Measurements from ENCODE around the gene ELF1.

ELF1 gene

DNA sequence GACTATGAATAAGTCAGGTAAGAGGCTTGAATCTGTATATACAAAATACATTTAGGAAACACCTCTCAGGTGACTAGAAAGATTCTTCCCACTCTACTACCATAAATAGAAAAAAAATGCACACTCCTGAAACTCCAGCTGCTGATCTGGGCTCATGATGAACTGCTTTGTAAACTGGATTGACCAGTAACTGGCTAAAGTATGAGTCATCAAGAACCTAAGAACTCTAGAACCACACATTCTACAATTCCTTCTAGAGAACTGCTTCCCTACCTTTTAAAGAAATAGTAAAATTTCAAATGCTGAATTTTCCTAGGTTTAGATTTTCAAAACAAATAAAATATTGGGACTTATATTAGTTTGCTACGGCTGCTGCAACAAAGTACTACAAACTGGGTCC, 55.2 kb downstream of the ELF1 start:
- H2AK5ac ChIP-seq (ENCODE audit: low read depth, low read length) = no peak overlapping the region
- H2BK12ac ChIP-seq (ENCODE audit: low read length) = no peak overlapping the region
- H3K36me3 ChIP-seq (replicated peaks in 1 of 2; ENCODE audit: control insufficient read depth in 2 of 2, insufficient read depth in 2 of 2, low read length in 2 of 2) = no peaks in the 10 kb centered on the region
- no peak overlapping the region for H3K27ac ChIP-seq (replicated peaks; ENCODE audit: low read length)
- no peak overlapping the region for H2AFZ ChIP-seq (ENCODE audit: low read length)
- no peak overlapping the region for H2BK120ac ChIP-seq (ENCODE audit: low read depth, low read length)
- no peak overlapping the region for H3K14ac ChIP-seq (ENCODE audit: low read length)
- no peaks in the 10 kb centered on the region for H3K79me1 ChIP-seq (ENCODE audit: low read depth, low read length)
- no peak overlapping the region for H3K4ac ChIP-seq (ENCODE audit: low read length)
- no peak overlapping the region for H2BK5ac ChIP-seq (ENCODE audit: low read length)
- H3K27me3 ChIP-seq (ENCODE audit: control insufficient read depth in 3 of 3, insufficient read depth in 3 of 3, low read depth in 1 of 3, low read length in 3 of 3) = no peaks in the 10 kb centered on the region
- H3K4me2 ChIP-seq (ENCODE audit: insufficient read depth, low read length, poor library complexity, severe bottlenecking) = no peak overlapping the region
- no peak overlapping the region for H4K91ac ChIP-seq (ENCODE audit: low read depth, low read length, poor library complexity)
- H3K4me1 ChIP-seq (ENCODE audit: control insufficient read depth in 2 of 2, insufficient read depth in 1 of 2, low read depth in 1 of 2, low read length in 2 of 2) = no peaks in the 10 kb centered on the region
- no peak overlapping the region for H3K18ac ChIP-seq (ENCODE audit: low read length)
- H3K9ac ChIP-seq (ENCODE audit: low read depth, low read length, poor library complexity) = no peak overlapping the region
- WGBS, 2 donors (ENCODE audit: extremely low coverage in 2 of 2, insufficient read length in 2 of 2, insufficient replicate concordance in 1 of 2) = no CpG with 5 or more reads among the region's 1 CpG
- no peak overlapping the region for H4K8ac ChIP-seq (ENCODE audit: low read depth, low read length)
- H2BK15ac ChIP-seq (ENCODE audit: low read length) = no peak overlapping the region
- DNase-seq (ENCODE audit: low spot score) = no peak
- no peak overlapping the region for H3K4me3 ChIP-seq (ENCODE audit: low read length in 2 of 2)
- H3K23ac ChIP-seq (ENCODE audit: low read depth, low read length, poor library complexity) = no peak overlapping the region
- no peaks in the 10 kb centered on the region for H3K9me3 ChIP-seq (replicated peaks in 1 of 2; ENCODE audit: control insufficient read depth in 2 of 2, insufficient read depth in 1 of 2, low read depth in 1 of 2, low read length in 2 of 2)

GRCh38 chr13:40961826-40962225, 57.3 kb downstream of the ELF1 start:
- no peak for DNase-seq (ENCODE audit: low spot score)
- no peak overlapping the region for H2AFZ ChIP-seq (ENCODE audit: low read length)
- no peaks in the 10 kb centered on the region for H3K36me3 ChIP-seq (replicated peaks in 1 of 2; ENCODE audit: control insufficient read depth in 2 of 2, insufficient read depth in 2 of 2, low read length in 2 of 2)
- H3K4ac ChIP-seq (ENCODE audit: low read length) = no peak overlapping the region
- H3K4me3 ChIP-seq (ENCODE audit: low read length in 2 of 2) = no peak overlapping the region
- no peak overlapping the region for H2BK120ac ChIP-seq (ENCODE audit: low read depth, low read length)
- no peak overlapping the region for H2BK12ac ChIP-seq (ENCODE audit: low read length)
- no peak overlapping the region for H3K23ac ChIP-seq (ENCODE audit: low read depth, low read length, poor library complexity)
- no peaks in the 10 kb centered on the region for H3K27me3 ChIP-seq (ENCODE audit: control insufficient read depth in 3 of 3, insufficient read depth in 3 of 3, low read depth in 1 of 3, low read length in 3 of 3)
- no peaks in the 10 kb centered on the region for H3K79me1 ChIP-seq (ENCODE audit: low read depth, low read length)
- no peaks in the 10 kb centered on the region for H3K4me1 ChIP-seq (ENCODE audit: control insufficient read depth in 2 of 2, insufficient read depth in 1 of 2, low read depth in 1 of 2, low read length in 2 of 2)
- no peak overlapping the region for H2BK15ac ChIP-seq (ENCODE audit: low read length)
- no CpG with 5 or more reads among the region's 1 CpG for WGBS, 2 donors (ENCODE audit: extremely low coverage in 2 of 2, insufficient read length in 2 of 2, insufficient replicate concordance in 1 of 2)
- no peak overlapping the region for H3K27ac ChIP-seq (replicated peaks; ENCODE audit: low read length)
- no peak overlapping the region for H3K14ac ChIP-seq (ENCODE audit: low read length)
- H2BK5ac ChIP-seq (ENCODE audit: low read length) = no peak overlapping the region
- H3K9me3 ChIP-seq (replicated peaks in 1 of 2; ENCODE audit: control insufficient read depth in 2 of 2, insufficient read depth in 1 of 2, low read depth in 1 of 2, low read length in 2 of 2) = peaks cover 0 to 2% of the 10 kb centered on the region in 2 donors
- H3K18ac ChIP-seq (ENCODE audit: low read length) = no peak overlapping the region
- H3K4me2 ChIP-seq (ENCODE audit: insufficient read depth, low read length, poor library complexity, severe bottlenecking) = no peak overlapping the region
- H4K91ac ChIP-seq (ENCODE audit: low read depth, low read length, poor library complexity) = no peak overlapping the region
- H4K8ac ChIP-seq (ENCODE audit: low read depth, low read length) = no peak overlapping the region
- H2AK5ac ChIP-seq (ENCODE audit: low read depth, low read length) = no peak overlapping the region
- no peak overlapping the region for H3K9ac ChIP-seq (ENCODE audit: low read depth, low read length, poor library complexity)

DNA sequence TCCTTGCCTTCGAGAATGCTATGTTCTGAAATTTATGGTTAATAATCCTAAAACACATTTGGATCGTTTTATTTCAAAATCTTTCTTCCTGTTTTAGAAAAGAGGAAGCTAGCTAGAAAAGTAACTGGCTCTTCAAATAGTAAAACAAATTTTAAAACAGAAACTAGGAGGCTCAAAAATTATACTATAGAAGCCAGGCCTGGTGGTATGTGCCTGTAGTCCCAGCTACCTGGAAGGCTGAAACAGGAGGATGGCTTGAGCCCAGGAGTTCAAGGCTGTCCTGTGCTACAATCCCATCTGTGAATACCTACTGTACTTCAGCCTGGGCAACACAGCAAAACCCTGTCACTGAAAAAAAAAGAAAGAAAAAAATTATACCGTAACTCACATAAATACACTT, 57.9 kb downstream of the ELF1 start:
- H3K79me1 ChIP-seq (ENCODE audit: low read depth, low read length) = no peaks in the 10 kb centered on the region
- no peak overlapping the region for H3K14ac ChIP-seq (ENCODE audit: low read length)

GRCh38 chr13:40960716-40961115, 58.4 kb downstream of the ELF1 start:
- Histone ChIP-seq H3K27ac (replicated peaks; ENCODE audit: low read length) (no peak overlapping the region), H3K4me3 (ENCODE audit: low read length in 2 of 2) (no peak overlapping the region), H2AK5ac (ENCODE audit: low read depth, low read length) (no peak overlapping the region), H2BK12ac (ENCODE audit: low read length) (no peak overlapping the region), H3K4me1 (ENCODE audit: control insufficient read depth in 2 of 2, insufficient read depth in 1 of 2, low read depth in 1 of 2, low read length in 2 of 2) (no peaks in the 10 kb centered on the region), H2BK15ac (ENCODE audit: low read length) (no peak overlapping the region), H4K8ac (ENCODE audit: low read depth, low read length) (no peak overlapping the region), H4K91ac (ENCODE audit: low read depth, low read length, poor library complexity) (no peak overlapping the region), H3K23ac (ENCODE audit: low read depth, low read length, poor library complexity) (no peak overlapping the region), H3K9ac (ENCODE audit: low read depth, low read length, poor library complexity) (no peak overlapping the region), H3K18ac (ENCODE audit: low read length) (no peak overlapping the region), H2BK5ac (ENCODE audit: low read length) (no peak overlapping the region), H2BK120ac (ENCODE audit: low read depth, low read length) (no peak overlapping the region), H2AFZ (ENCODE audit: low read length) (no peak overlapping the region), H3K4me2 (ENCODE audit: insufficient read depth, low read length, poor library complexity, severe bottlenecking) (no peak overlapping the region), H3K36me3 (replicated peaks in 1 of 2; ENCODE audit: control insufficient read depth in 2 of 2, insufficient read depth in 2 of 2, low read length in 2 of 2) (no peaks in the 10 kb centered on the region), H3K4ac (ENCODE audit: low read length) (no peak overlapping the region), H3K14ac (ENCODE audit: low read length) (no peak overlapping the region), H3K27me3 (ENCODE audit: control insufficient read depth in 3 of 3, insufficient read depth in 3 of 3, low read depth in 1 of 3, low read length in 3 of 3) (no peaks in the 10 kb centered on the region), H3K79me1 (ENCODE audit: low read depth, low read length) (no peaks in the 10 kb centered on the region), H3K9me3 (replicated peaks in 1 of 2; ENCODE audit: control insufficient read depth in 2 of 2, insufficient read depth in 1 of 2, low read depth in 1 of 2, low read length in 2 of 2) (peaks cover 0 to 2% of the 10 kb centered on the region in 2 donors)
- DNase-seq (ENCODE audit: low spot score) = no peak
- WGBS, 2 donors (ENCODE audit: extremely low coverage in 2 of 2, insufficient read length in 2 of 2, insufficient replicate concordance in 1 of 2) = no CpG with 5 or more reads among the region's 3 CpGs

More for the DNA sequence above, 57.9 kb downstream of the ELF1 start:
- Histone ChIP-seq H3K27me3 (ENCODE audit: control insufficient read depth in 3 of 3, insufficient read depth in 3 of 3, low read depth in 1 of 3, low read length in 3 of 3) (no peaks in the 10 kb centered on the region), H3K9me3 (replicated peaks in 1 of 2; ENCODE audit: control insufficient read depth in 2 of 2, insufficient read depth in 1 of 2, low read depth in 1 of 2, low read length in 2 of 2) (peaks cover 0 to 2% of the 10 kb centered on the region in 2 donors), H3K9ac (ENCODE audit: low read depth, low read length, poor library complexity) (no peak overlapping the region), H2AK5ac (ENCODE audit: low read depth, low read length) (no peak overlapping the region), H3K23ac (ENCODE audit: low read depth, low read length, poor library complexity) (no peak overlapping the region), H3K27ac (replicated peaks; ENCODE audit: low read length) (no peak overlapping the region), H3K36me3 (replicated peaks in 1 of 2; ENCODE audit: control insufficient read depth in 2 of 2, insufficient read depth in 2 of 2, low read length in 2 of 2) (no peaks in the 10 kb centered on the region), H2BK12ac (ENCODE audit: low read length) (no peak overlapping the region), H3K4ac (ENCODE audit: low read length) (no peak overlapping the region), H2BK120ac (ENCODE audit: low read depth, low read length) (no peak overlapping the region), H2BK15ac (ENCODE audit: low read length) (no peak overlapping the region), H3K4me1 (ENCODE audit: control insufficient read depth in 2 of 2, insufficient read depth in 1 of 2, low read depth in 1 of 2, low read length in 2 of 2) (no peaks in the 10 kb centered on the region), H2AFZ (ENCODE audit: low read length) (no peak overlapping the region), H3K18ac (ENCODE audit: low read length) (no peak overlapping the region), H4K91ac (ENCODE audit: low read depth, low read length, poor library complexity) (no peak overlapping the region), H3K4me3 (ENCODE audit: low read length in 2 of 2) (no peak overlapping the region), H4K8ac (ENCODE audit: low read depth, low read length) (no peak overlapping the region), H3K4me2 (ENCODE audit: insufficient read depth, low read length, poor library complexity, severe bottlenecking) (no peak overlapping the region), H2BK5ac (ENCODE audit: low read length) (no peak overlapping the region)
- WGBS, 2 donors (ENCODE audit: extremely low coverage in 2 of 2, insufficient read length in 2 of 2, insufficient replicate concordance in 1 of 2) = no CpG with 5 or more reads among the region's 3 CpGs
- DNase-seq (ENCODE audit: low spot score) = no peak

Data from neuronal stem cell (in vitro differentiated cells).